Skin of body (tissue), 2 donors: ENCODE measurements around the gene MBP. TPM values are rescaled to one million over a fixed set of nuclear protein-coding genes. Genes with fewer than 3 reads are reported as not detected.
A peak's percentile ranks its signal among the peaks of the same experiment; 100 is the strongest.
"Not testable (repeated sequence)": the region's sequence is repeated elsewhere in the genome, so short reads cannot be mapped to it uniquely, and the experiment has no call there.

ENCODE experiments used
- DNase-seq: peaks from one replicate; lab custom pipeline; 2025; lab: John Stamatoyannopoulos, UW
- total RNA-seq: library from RNA; depleted of rRNA; stranded (reverse); fragments of >200 nt; gene quantifications from one replicate; pipeline ENCODE4 v1.2.3, GENCODE V29; 2014

The MBP gene
- total RNA-seq, 1 donor from 2014 or later: 25.1 TPM

- not testable (repeated sequence) for DNase-seq
Observed at GRCh38 chr18:76990343-76991020, 142.1 kb downstream of the MBP start.

DNA sequence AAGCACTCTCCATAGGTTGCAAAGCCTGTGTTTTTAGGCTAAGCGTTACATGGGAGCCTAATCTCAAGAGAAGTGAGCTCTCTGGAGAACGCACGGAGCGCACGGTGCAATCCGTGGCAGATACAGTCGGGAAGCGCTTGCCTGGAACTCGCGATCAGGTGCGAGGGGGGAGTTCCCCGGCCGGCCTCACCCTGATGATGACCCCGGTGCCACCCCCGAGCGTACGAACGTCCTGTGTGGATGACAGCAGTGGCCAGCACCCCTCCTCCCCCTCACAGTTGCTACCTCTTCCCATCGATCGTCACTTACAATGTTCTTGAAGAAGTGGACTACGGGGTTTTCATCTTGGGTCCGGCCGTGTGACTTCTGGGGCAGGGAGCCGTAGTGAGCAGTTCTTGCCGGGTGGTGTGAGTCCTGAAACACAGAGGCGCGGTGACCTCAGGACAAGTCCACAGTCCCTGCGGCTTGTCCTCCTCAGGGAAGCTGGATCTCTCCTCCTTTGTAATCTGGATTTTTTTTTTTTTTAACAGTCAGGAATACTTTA, 142.9 kb downstream of the MBP start:
- no peak for DNase-seq

GRCh38 chr18:76988827-76989646, 143.5 kb downstream of the MBP start:
- no peak for DNase-seq

- no peak for DNase-seq
Observed at GRCh38 chr18:76988031-76988826, 144.4 kb downstream of the MBP start.

- no peak for DNase-seq
Observed at GRCh38 chr18:76986406-76986805, 146.2 kb downstream of the MBP start.

- DNase-seq: no peak
Observed at GRCh38 chr18:76985951-76986236, 146.7 kb downstream of the MBP start.

DNA sequence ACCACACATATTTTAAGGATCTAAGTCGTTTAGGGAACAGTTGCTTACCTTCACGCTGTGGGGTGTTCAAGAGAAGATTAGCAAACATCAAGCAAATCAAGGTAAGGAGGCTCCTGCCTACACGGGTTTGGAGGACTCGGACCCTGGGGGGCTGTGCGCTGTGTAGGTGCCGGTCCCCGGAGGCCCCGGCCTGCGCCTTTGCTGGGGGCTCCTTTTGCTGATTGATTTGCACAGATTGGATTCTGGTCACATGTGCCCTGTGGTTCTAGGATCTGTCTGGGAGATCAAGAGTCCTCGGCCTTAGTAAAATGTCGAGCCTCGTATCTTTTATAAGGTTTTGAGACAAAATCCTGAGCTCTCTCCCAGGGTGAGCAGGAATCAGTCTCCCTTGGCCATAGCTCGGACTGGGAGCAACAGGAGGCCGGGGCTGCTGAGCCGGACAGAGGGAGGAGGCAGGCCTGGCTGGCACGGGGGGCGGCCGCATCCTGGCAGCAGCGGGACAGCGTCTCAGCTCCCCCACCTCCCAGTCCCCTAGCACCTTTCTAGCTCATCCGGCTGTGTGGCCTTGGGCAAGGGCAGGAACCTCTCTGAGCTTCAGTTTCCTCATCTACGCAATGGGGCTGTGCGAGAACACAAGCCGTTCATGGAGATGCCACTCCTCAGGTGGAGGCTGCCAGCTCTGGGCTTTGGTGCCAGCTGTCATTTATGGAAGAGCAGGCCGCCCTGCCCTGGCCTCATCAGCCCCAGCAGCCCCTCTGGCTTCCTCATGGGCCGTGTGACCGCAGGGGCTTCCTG, 147.2 kb downstream of the MBP start:
- no peak for DNase-seq

GRCh38 chr18:76984193-76985155, 148.1 kb downstream of the MBP start:
- no peak for DNase-seq

GRCh38 chr18:76983613-76984051, 149.0 kb downstream of the MBP start:
- DNase-seq: no peak

DNA sequence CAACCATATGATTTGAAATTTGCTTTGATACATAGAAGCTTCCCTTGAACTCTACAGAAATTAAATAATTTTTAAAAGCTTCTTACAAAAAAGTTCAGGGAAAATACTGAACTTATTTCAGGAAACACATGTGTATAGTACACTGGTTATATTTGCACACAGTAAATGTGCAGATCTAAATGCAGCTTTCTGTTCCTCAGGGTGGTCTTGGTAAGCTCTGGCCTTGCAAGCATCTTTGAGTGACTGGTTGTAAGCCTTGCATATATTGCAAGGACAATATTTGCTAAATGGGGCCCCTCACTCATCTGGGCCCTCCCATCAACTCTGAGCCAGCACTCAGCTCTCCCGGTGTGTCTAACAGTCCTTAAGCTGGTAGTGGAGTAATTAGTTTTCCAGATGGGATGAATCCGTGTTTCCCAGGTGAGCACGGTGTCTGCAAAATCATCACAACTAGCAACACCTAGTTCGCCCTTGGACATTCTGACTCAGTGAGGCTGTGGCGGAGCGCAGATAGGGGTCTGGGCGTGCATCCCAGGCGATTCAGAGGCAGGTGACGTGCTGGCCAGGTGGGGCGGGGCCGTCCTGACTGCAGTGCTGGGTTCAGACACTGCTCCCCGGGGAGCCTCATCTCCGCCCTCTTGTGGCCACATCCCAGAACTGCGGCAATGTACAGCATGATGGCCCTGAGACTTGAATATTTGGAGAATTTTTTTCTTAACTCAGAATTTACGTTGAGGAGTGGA, 149.6 kb downstream of the MBP start:
- peak; percentile 46 for DNase-seq

DNA sequence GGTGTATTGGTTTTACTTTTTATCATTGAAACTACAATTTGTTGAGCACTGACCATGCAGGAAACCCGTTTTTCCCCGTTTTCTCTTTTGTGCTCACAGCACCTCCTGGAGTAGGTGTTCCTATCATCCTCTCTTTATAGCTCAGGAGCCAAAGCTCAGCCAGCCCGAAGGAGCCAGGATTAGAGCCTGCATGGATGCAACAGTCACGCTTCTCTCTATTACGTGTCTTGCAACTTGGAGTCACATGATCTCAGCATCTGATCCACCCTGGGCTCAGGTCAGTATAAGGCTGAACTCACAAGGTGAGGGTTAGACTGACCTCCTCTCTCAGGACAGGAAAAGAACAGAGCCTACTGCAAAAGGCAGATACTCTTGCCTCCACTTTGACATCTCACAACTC, 150.5 kb downstream of the MBP start:
- DNase-seq: no peak

GRCh38 chr18:76981396-76981968, 151.1 kb downstream of the MBP start:
- DNase-seq: no peak

DNA sequence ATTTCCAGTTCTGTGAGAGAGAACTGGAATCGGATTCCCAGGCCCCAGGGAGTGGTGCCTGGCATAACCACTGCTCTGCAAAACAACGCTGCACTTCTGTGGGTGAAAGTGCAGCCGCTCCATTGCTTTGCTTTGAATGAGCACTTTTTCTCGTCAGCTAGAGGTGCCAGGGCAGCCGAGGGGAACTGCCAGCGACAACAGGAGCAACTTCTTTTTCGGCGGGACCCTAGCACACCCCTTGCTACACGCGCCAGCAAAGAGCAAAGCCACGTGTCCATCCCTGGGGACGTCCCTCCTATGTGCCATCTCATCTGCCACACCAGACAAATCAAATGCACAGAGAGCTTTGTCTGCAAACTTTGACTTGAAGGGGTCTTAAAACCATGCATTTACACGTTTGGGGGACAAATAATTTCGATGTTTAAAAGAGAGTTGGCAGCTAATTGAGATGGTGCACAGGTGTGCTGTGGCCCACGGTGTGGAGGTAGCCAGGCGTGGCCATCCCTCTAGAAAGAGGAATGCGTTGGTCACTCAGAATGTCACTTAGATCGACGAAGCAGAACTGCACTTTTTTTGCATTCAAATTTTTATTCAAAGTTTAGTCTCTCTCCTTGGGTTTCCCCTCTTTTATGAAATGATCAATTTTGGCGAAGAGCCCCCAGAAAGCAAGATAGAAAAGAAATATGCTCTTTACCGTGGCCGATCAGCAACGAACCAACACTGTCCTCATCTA, 151.8 kb downstream of the MBP start:
- DNase-seq: no peak

DNA sequence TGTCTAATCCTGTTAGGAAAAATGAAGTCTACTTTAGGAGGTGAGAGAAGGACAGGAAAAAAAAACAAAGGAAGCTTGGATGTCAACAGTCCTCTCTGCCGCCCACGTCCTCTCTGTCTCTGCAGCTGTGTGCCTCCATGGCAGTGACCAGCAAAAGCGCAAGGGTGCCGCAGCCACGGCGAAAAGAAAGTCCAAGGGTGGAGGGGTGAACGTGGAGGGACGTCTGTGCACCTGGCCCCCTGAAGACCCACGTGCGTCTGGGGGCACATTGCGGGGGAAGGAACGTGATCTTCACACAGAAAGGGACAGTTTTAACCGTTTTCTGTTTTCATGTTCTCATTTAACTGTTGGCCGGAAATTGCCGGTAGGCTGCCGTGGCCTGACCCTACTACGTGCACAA, 152.7 kb downstream of the MBP start:
- DNase-seq: no peak

DNA sequence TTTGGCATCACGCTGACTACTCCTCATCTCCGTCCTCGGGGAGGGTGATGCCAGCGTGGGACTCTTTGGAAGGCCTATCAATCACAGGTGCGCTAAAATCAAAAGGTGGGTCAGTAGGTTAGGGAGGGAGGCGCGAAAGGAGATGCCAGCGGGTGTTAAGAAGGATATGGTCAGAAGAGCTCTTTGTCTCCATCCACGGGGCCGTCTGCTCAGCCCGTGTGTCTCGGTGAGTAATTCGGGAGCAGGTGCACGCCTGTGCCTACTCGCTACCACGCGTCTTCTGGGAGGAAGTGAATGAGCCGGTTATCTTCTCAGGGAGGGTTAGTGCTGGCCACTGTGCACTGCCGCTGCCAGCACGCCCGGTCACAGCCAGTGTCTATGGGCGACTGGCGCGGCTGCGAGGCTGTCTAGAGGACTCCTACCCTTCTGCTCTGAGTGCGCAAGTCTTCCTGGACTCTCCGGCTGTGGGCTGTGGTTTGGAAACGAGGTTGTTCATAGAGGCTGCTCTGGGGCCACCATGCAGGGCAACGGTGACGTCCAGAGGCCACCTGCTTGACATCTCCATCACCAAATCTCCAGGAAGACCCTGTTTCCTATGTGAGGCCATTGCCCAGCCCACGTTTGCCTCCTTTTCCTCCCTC, 153.4 kb downstream of the MBP start:
- DNase-seq: no peak

DNA sequence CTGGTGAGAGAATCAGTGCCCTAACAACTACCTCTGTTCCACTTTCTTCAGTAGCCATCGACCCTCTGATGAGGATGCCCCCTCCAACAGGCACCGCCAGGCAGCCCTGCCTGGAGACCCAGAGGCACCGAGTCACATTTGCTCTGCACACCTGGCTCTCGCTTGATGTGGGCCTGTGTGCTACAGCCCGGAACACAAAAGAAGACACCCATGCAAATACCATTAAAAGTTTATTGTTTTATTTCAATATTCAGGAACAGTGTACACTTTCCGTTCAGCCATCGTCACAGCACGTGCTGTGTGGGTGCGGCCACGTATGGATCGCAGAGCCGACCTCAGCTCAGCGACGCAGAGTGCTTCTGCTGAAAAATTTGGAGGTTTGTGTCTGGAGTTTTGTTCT, 154.0 kb downstream of the MBP start:
- no peak for DNase-seq

- DNase-seq: no peak
Observed at GRCh38 chr18:76977684-76978232, 154.8 kb downstream of the MBP start.
